ENCODE results near the gene RCOR1. TPM values are rescaled to one million over a fixed set of nuclear protein-coding genes. Genes with fewer than 3 reads are reported as not detected.

RCOR1 gene
- total RNA-seq, 2 experiments from 2014 or later = 16.1 to 16.2 TPM

DNA sequence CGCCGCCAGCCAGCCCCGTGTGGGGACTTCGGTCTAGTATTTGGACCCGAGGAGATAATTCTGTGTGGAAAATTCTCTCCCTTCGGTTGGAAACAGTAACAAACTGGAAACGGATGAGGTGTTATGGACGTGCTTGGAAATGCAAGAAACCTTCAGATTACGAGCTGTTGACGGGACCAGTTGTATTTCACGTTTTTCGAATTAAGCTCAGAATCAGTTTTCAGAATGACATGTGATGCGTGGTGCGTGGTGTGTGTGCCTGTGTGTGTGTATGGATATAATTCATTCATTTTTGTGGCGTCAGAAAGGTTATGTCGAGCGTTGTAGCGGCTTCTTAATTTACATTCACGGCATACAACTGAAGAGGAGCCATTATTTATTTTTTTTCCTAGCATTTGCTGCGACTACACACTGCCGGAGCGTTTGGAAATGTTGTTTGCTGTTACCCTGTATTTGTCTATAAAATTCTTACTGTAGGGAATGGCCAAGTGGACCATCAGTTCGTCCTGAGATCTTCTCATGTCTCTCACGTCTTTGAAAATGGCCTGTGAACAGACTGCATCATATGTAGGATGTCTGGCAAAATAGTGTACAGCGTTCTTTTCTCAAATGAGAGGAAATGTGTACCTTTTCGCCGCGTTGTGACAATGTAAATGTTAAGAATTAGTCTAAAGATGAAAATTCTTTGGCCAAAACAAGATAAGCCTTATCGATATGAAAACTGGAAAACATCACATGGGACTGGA is 186.1 kb downstream of the RCOR1 start:
- Mint-ChIP-seq H3K36me3 (ENCODE audit: low read depth) (peaks cover 28% of the 10 kb centered on the region), H3K27ac (peak overlapping the region; percentile 90), H3K4me1 (ENCODE audit: low read depth) (peaks cover 60% of the 10 kb centered on the region), H3K9me3 (no peaks in the 10 kb centered on the region), H3K4me3 (peak overlapping the region; percentile 85), H3K27me3 (no peaks in the 10 kb centered on the region)
- POLR2A ChIA-PET = interaction anchor here (0.6 to 1.0 kb wide), 8 partner anchors 10 to 138 kb away, joined by 3 to 6 read pairs (median 3); no protein-coding TSS in a partner anchor
- intact Hi-C loops (cut with micrococcal nuclease) = loop anchor here (5.0 kb wide), 1 partner anchor 39 kb away; no protein-coding TSS in a partner anchor
- ATAC-seq (no peak), DNase-seq (peak; percentile 38)
- TF ChIP-seq, protein P1, sequence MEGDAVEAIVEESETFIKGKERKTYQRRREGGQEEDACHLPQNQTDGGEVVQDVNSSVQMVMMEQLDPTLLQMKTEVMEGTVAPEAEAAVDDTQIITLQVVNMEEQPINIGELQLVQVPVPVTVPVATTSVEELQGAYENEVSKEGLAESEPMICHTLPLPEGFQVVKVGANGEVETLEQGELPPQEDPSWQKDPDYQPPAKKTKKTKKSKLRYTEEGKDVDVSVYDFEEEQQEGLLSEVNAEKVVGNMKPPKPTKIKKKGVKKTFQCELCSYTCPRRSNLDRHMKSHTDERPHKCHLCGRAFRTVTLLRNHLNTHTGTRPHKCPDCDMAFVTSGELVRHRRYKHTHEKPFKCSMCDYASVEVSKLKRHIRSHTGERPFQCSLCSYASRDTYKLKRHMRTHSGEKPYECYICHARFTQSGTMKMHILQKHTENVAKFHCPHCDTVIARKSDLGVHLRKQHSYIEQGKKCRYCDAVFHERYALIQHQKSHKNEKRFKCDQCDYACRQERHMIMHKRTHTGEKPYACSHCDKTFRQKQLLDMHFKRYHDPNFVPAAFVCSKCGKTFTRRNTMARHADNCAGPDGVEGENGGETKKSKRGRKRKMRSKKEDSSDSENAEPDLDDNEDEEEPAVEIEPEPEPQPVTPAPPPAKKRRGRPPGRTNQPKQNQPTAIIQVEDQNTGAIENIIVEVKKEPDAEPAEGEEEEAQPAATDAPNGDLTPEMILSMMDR (IDR thresholded peaks at IDR 0.05) = no peak
- CTCF ChIA-PET = no interaction called here

DNA sequence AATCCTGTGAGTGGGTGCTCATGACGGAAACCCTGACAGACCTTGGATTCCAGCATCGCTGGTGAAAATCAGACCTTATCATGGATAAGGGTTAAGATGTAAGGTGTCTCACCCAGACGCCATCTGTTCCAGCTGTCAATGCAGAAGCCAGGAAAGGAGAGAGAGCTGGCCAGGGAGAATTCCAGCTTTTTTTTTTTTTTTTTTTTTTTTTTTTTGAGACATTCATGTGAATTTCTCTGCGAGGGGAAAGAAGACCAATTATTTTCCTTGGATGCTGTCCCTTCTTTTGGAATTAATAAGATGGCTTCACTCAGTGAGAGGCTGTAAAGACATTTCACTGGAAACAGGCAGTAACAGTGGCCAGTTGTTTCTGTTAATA is 186.6 kb downstream of the RCOR1 start:
- peak overlapping the region; percentile 85 for H3K4me3 Mint-ChIP-seq
- ChIA-PET CTCF (no interaction called here), POLR2A (interaction anchor here (0.6 to 1.4 kb wide), 4 partner anchors 12 to 93 kb away, joined by 3 to 4 read pairs (median 4); no protein-coding TSS in a partner anchor)
- TF ChIP-seq, protein P1 (IDR thresholded peaks at IDR 0.05) = no peak
- H3K27ac Mint-ChIP-seq = peak overlapping the region; percentile 90
- intact Hi-C loops (cut with micrococcal nuclease) = loop anchor here (5.0 kb wide), 1 partner anchor 38 kb away; no protein-coding TSS in a partner anchor
- H3K27me3 Mint-ChIP-seq = no peaks in the 10 kb centered on the region
- peaks cover 65% of the 10 kb centered on the region for H3K4me1 Mint-ChIP-seq (ENCODE audit: low read depth)
- no peak for ATAC-seq
- no peaks in the 10 kb centered on the region for H3K9me3 Mint-ChIP-seq
- H3K36me3 Mint-ChIP-seq (ENCODE audit: low read depth) = peaks cover 28% of the 10 kb centered on the region
- no peak for DNase-seq

DNA sequence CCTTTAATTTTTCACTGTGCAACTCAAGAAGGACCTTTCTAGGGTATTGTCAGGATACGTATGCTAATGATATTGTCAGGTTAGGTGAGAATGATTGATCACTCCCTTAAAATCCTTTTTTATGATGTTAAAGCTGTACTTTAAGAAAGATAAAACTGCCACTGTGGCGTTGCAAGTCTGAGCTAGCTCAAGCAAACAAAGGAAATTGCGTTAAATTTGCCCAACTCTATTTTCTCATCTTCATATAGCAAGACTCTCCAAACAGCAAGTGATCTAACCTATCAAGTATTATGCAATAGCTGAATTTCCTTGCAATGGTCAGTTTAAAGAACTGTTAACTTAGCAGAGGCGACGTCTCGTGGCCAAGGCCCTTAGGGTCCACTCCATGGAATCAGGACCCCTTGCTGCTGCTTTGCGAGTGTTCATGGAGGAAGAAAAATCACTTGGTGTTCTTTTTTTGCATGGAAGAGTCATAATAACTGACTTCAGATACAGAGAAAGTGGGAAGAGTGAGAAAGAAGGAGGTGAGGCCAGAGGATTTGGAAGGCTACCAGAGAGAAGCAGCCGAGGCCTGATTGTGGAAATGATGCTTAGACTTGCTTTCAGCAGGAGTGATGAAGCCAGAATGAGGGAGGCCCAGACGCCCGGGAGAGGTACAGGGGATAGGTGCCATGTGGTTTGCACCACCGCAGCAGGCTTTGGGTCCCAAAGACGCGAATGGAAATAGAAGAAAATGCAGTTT is 187.3 kb downstream of the RCOR1 start:
- H3K4me3 Mint-ChIP-seq = peak overlapping the region; percentile 85
- peaks cover 28% of the 10 kb centered on the region for H3K36me3 Mint-ChIP-seq (ENCODE audit: low read depth)
- peak overlapping the region; percentile 90 for H3K27ac Mint-ChIP-seq
- ATAC-seq = no peak
- peaks cover 64% of the 10 kb centered on the region for H3K4me1 Mint-ChIP-seq (ENCODE audit: low read depth)
- TF ChIP-seq, protein P1 (IDR thresholded peaks at IDR 0.05) = no peak
- POLR2A ChIA-PET = interaction anchor here (0.9 to 1.4 kb wide), 3 partner anchors 14 to 81 kb away, joined by 3 to 4 read pairs (median 3); no protein-coding TSS in a partner anchor
- no peaks in the 10 kb centered on the region for H3K27me3 Mint-ChIP-seq
- intact Hi-C loops (cut with micrococcal nuclease) = loop anchor here (5.0 kb wide), 1 partner anchor 38 kb away; no protein-coding TSS in a partner anchor
- CTCF ChIA-PET = no interaction called here
- DNase-seq = no peak
- no peaks in the 10 kb centered on the region for H3K9me3 Mint-ChIP-seq

Other genes starting within 250 kb of the RCOR1 start
- gene CINP, start 229.8 kb upstream of the RCOR1 start, total RNA-seq = 10 to 100 TPM; 47.8 to 52.2 TPM
- 1 to 10 TPM; 4.7 to 5.0 TPM for gene TECPR2, start 229.7 kb upstream of the RCOR1 start, total RNA-seq
- 10 to 100 TPM; 15.0 to 16.9 TPM for gene ANKRD9, start 82.9 kb upstream of the RCOR1 start, total RNA-seq
- 10 to 100 TPM; 39.1 to 40.2 TPM for gene TRAF3, start 184.8 kb downstream of the RCOR1 start, total RNA-seq